Measurements from ENCODE around the gene ZBTB4. TPM values are rescaled to one million over a fixed set of nuclear protein-coding genes. Genes with fewer than 3 reads are reported as not detected.

ZBTB4 gene
- total RNA-seq, 1 donor from 2014 or later, result 79.0 TPM

- DNase-seq (peak; percentile 89), ATAC-seq (peak; percentile 91 to 95)
- Histone ChIP-seq H3K4me3 (peak within 1 kb of the TSS; percentile 50), H3K27me3 (ENCODE audit: low read depth) (peaks cover 55% of the 10 kb centered on the region), H3K9me3 (no peaks in the 10 kb centered on the region), H3K27ac (no peak within 1 kb of the TSS), H3K4me1 (peaks cover 31% of the 10 kb centered on the region), H3K36me3 (no peaks in the 10 kb centered on the region)
- TF ChIP-seq CTCF (IDR thresholded peaks at IDR 0.05), result peak; percentile 18
- intact Hi-C loops (cut with DNase I), result no loop called here
Measured at GRCh38 chr17:7444682-7445618, 34.5 kb downstream of the ZBTB4 start, which contains the start of gene CHRNB1. Gene CHRNB1, plus strand, starts transcription at chr17:7445061. Its CDS starts 67 bp downstream, at chr17:7445128.

- TF ChIP-seq CTCF (IDR thresholded peaks at IDR 0.05), result no peak
- intact Hi-C loops (cut with DNase I), result no loop called here
- H3K27me3 ChIP-seq (ENCODE audit: low read depth), result peaks cover 66% of the 10 kb centered on the region
Measured at GRCh38 chr17:7443499-7444485, 35.6 kb downstream of the ZBTB4 start.

GRCh38 chr17:7442142-7442541, 37.3 kb downstream of the ZBTB4 start:
- no peak overlapping the region for H3K27ac ChIP-seq
- H3K4me3 ChIP-seq, result no peak overlapping the region
- H3K9me3 ChIP-seq, result no peaks in the 10 kb centered on the region
- peaks cover 59% of the 10 kb centered on the region for H3K4me1 ChIP-seq
- H3K27me3 ChIP-seq (ENCODE audit: low read depth), result peaks cover 58% of the 10 kb centered on the region
- ATAC-seq (no peak), DNase-seq (no peak)
- intact Hi-C loops (cut with DNase I), result no loop called here
- no peaks in the 10 kb centered on the region for H3K36me3 ChIP-seq
- TF ChIP-seq CTCF (IDR thresholded peaks at IDR 0.05), result no peak

More at GRCh38 chr17:7443499-7444485, 35.6 kb downstream of the ZBTB4 start:
- no peak for DNase-seq
- H3K9me3 ChIP-seq, result no peaks in the 10 kb centered on the region
- peaks cover 42% of the 10 kb centered on the region for H3K4me1 ChIP-seq
- H3K36me3 ChIP-seq, result no peaks in the 10 kb centered on the region
- no peak for ATAC-seq
- H3K4me3 ChIP-seq, result no peak overlapping the region
- no peak overlapping the region for H3K27ac ChIP-seq

- Histone ChIP-seq H3K9me3 (no peaks in the 10 kb centered on the region), H3K4me3 (no peak overlapping the region), H3K27me3 (ENCODE audit: low read depth) (peaks cover 49% of the 10 kb centered on the region), H3K4me1 (peaks cover 61% of the 10 kb centered on the region), H3K36me3 (no peaks in the 10 kb centered on the region), H3K27ac (no peak overlapping the region)
- ATAC-seq (no peak), DNase-seq (no peak)
- intact Hi-C loops (cut with DNase I), result no loop called here
- TF ChIP-seq CTCF (IDR thresholded peaks at IDR 0.05), result no peak
Measured at GRCh38 chr17:7441266-7441665, 38.2 kb downstream of the ZBTB4 start.

GRCh38 chr17:7440834-7441195, 38.6 kb downstream of the ZBTB4 start:
- H3K27ac ChIP-seq, result no peak overlapping the region

More at GRCh38 chr17:7440834-7441195, 38.6 kb downstream of the ZBTB4 start:
- no peak for DNase-seq
- Histone ChIP-seq H3K9me3 (no peaks in the 10 kb centered on the region), H3K4me1 (peaks cover 64% of the 10 kb centered on the region), H3K27me3 (ENCODE audit: low read depth) (peaks cover 47% of the 10 kb centered on the region), H3K36me3 (no peaks in the 10 kb centered on the region), H3K4me3 (no peak overlapping the region)
- no peak for TF ChIP-seq CTCF (IDR thresholded peaks at IDR 0.05)
- intact Hi-C loops (cut with DNase I), result no loop called here
- no peak for ATAC-seq
